ENCODE data around the gene ZNF391.

Gene ZNF391

DNA sequence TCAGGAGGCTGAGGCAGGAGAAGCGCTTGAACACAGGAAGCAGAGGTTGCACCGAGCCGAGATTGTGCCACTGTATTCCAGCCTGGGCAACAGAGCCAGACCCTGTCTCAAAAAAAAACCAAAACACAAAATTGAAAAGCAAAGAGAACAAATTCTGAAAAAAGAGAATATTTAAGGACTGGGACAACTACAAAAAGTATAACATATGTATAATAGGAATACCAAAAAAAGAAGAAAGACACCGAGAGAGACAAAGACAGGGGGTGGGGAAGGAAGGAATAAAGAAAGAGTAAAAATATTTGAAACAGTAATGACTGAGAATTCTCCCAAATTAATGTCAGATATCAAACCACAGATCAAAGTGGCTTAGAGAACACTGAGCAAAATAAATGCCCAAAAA, 5.5 kb upstream of the ZNF391 start:
- no peaks in the 10 kb centered on the region for H3K36me3 ChIP-seq (ENCODE audit: insufficient read depth, low read length)
- H2AFZ ChIP-seq (ENCODE audit: low read length, unreplicated experiment), result no peak overlapping the region
- no peaks in the 10 kb centered on the region for H3K4me1 ChIP-seq (ENCODE audit: control insufficient read depth, insufficient read depth, low read length, unreplicated experiment)
- H3K27me3 ChIP-seq (ENCODE audit: insufficient read depth, low read length), result no peaks in the 10 kb centered on the region
- H3K79me2 ChIP-seq (ENCODE audit: control insufficient read depth, insufficient read depth, low read length, unreplicated experiment), result no peaks in the 10 kb centered on the region
- H3K27ac ChIP-seq (ENCODE audit: low read depth, low read length), result no peak overlapping the region
- no peak overlapping the region for H3K4me3 ChIP-seq (ENCODE audit: low read depth, low read length)

DNA sequence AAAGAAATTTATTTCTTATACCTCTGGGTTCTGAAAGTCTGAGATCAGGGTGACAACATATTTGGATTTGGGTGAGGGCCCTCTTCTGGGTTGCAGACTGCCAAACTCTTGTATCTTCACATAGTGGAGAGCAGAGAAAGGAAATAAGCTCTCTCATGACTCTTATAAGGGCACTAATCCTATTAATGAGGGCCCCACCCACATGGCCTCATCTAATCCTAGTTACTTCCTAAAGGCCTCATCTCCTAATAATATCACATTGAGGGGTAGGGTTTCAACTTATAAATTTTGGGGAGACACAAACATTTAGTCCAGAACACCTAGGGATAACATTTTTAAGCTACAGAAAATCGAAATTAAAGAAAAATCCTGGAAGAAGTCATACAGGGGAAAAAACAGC, 5.1 kb upstream of the ZNF391 start:
- H2AFZ ChIP-seq (ENCODE audit: low read length, unreplicated experiment), result no peak overlapping the region
- H3K27me3 ChIP-seq (ENCODE audit: insufficient read depth, low read length), result no peaks in the 10 kb centered on the region

DNA sequence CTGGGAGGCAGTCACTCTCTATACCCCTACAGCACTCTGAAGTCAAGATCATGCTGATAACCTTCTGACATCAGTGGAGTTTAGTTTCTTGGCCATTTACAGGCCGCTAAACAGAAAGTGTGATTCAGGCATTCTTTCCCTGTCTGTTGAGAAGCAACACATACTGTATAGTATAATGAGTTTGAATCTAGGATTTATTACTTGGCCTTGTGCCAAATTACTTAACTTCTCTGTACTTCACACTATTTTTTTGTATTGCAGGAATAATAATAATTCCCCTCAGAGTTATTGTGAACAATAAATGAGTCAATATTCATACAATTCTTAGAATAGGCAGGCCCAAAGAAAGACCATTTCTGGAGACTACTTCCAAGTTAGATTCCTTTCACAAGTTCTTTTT, 4.1 kb downstream of the ZNF391 start:
- no peak overlapping the region for H3K27ac ChIP-seq (ENCODE audit: low read depth, low read length)
- H2AFZ ChIP-seq (ENCODE audit: low read length, unreplicated experiment), result no peak overlapping the region
- peaks cover 4% of the 10 kb centered on the region; the same call in 1 of the 2 replicates for H3K36me3 ChIP-seq (ENCODE audit: insufficient read depth, low read length)
- H3K4me3 ChIP-seq (ENCODE audit: low read depth, low read length), result no peak overlapping the region
- no peaks in the 10 kb centered on the region for H3K4me1 ChIP-seq (ENCODE audit: control insufficient read depth, insufficient read depth, low read length, unreplicated experiment)
- H3K27me3 ChIP-seq (ENCODE audit: insufficient read depth, low read length), result no peaks in the 10 kb centered on the region
- no peaks in the 10 kb centered on the region for H3K79me2 ChIP-seq (ENCODE audit: control insufficient read depth, insufficient read depth, low read length, unreplicated experiment)

More for the DNA sequence above, 5.1 kb upstream of the ZNF391 start:
- no peak overlapping the region for H3K27ac ChIP-seq (ENCODE audit: low read depth, low read length)
- H3K79me2 ChIP-seq (ENCODE audit: control insufficient read depth, insufficient read depth, low read length, unreplicated experiment), result no peaks in the 10 kb centered on the region
- no peaks in the 10 kb centered on the region for H3K4me1 ChIP-seq (ENCODE audit: control insufficient read depth, insufficient read depth, low read length, unreplicated experiment)
- no peaks in the 10 kb centered on the region for H3K36me3 ChIP-seq (ENCODE audit: insufficient read depth, low read length)
- H3K4me3 ChIP-seq (ENCODE audit: low read depth, low read length), result no peak overlapping the region

DNA sequence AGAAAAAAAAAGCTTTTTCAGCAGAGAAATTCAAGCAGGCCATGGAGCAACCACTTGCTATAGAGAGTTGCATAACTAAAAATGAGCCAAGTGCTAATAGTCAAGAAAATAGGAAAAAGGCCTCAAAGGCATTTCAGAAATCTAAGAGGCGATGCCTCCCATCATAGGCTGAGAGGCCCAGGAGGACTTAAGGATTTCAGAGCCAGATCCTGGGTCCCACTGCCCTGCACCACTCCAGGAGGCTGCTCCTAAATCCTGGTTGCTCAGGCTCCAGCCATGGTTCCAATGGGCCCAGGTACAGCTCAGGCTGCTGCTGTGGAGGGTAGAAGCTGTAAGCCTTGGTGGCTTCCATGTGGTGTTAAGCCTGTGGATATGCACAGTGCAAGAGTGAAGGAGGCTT, 5.5 kb downstream of the ZNF391 start:
- H2AFZ ChIP-seq (ENCODE audit: low read length, unreplicated experiment), result no peak overlapping the region

DNA sequence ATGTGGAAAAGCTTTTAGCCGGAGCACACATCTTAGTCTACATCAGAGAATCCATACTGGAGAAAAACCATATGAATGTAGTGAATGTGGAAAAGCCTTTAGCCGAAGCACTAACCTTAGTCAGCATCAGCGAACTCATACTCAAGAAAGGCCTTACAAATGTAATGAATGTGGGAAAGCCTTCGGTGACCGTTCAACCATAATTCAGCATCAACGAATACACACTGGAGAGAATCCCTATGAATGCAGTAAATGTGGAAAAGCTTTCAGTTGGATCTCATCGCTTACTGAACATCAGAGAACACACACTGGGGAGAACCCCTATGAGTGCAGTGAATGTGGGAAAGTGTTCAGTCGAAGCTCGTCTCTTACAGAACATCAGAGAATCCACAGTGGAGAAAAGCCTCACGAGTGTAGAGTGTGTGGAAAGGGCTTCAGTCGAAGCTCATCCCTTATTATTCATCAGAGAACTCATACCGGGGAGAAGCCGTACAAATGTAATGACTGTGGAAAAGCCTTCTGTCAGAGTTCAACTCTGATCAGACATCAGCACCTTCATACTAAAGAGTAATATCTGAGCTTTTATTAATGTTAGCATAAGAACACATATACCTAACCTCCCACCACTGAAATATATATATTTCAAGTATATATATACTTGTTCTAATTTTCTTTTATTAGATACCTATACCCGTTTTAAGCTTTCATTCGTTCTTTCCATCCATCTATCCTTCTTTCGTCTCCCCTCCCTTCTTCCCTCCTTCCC, 12.5 kb downstream of the ZNF391 start:
- H3K79me2 ChIP-seq (ENCODE audit: control insufficient read depth, insufficient read depth, low read length, unreplicated experiment), result no peaks in the 10 kb centered on the region
- H3K4me3 ChIP-seq (ENCODE audit: low read depth, low read length), result no peak overlapping the region
- H3K27me3 ChIP-seq (ENCODE audit: insufficient read depth, low read length), result no peaks in the 10 kb centered on the region
- no peaks in the 10 kb centered on the region for H3K4me1 ChIP-seq (ENCODE audit: control insufficient read depth, insufficient read depth, low read length, unreplicated experiment)
- peaks cover 26% of the 10 kb centered on the region for H3K36me3 ChIP-seq (ENCODE audit: insufficient read depth, low read length)
- no peak overlapping the region for H3K27ac ChIP-seq (ENCODE audit: low read depth, low read length)
- H2AFZ ChIP-seq (ENCODE audit: low read length, unreplicated experiment), result no peak overlapping the region

More for the DNA sequence above, 5.5 kb downstream of the ZNF391 start:
- no peak overlapping the region for H3K27ac ChIP-seq (ENCODE audit: low read depth, low read length)
- no peak overlapping the region for H3K4me3 ChIP-seq (ENCODE audit: low read depth, low read length)
- peaks cover 4% of the 10 kb centered on the region; the same call in 1 of the 2 replicates for H3K36me3 ChIP-seq (ENCODE audit: insufficient read depth, low read length)
- no peaks in the 10 kb centered on the region for H3K4me1 ChIP-seq (ENCODE audit: control insufficient read depth, insufficient read depth, low read length, unreplicated experiment)
- H3K79me2 ChIP-seq (ENCODE audit: control insufficient read depth, insufficient read depth, low read length, unreplicated experiment), result no peaks in the 10 kb centered on the region
- no peaks in the 10 kb centered on the region for H3K27me3 ChIP-seq (ENCODE audit: insufficient read depth, low read length)

DNA sequence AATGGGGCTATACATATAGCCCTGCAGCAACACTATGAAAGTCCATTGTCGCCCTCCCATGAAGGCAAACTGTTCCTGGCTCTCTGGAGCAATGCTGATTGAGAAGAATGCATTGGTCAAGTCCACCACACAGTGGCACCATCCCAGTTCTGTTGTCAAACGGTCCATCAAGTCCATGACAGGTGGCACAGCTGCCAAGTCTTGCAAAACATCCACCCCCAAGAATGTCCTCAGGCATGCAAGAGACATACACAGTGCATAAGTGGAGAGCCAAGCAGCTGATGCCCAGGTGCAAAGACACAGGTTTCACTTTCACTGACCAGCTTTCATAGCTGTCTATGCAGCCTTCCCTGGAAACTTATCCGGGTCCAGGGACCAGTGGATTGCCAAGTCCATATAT, 17.5 kb downstream of the ZNF391 start:
- Histone ChIP-seq H2AFZ (ENCODE audit: low read length, unreplicated experiment) (no peak overlapping the region), H3K36me3 (ENCODE audit: insufficient read depth, low read length) (peaks cover 3% of the 10 kb centered on the region; the same call in 1 of the 2 replicates), H3K4me1 (ENCODE audit: control insufficient read depth, insufficient read depth, low read length, unreplicated experiment) (no peaks in the 10 kb centered on the region), H3K27ac (ENCODE audit: low read depth, low read length) (no peak overlapping the region), H3K27me3 (ENCODE audit: insufficient read depth, low read length) (peaks cover 8% of the 10 kb centered on the region; the same call in 1 of the 2 replicates), H3K79me2 (ENCODE audit: control insufficient read depth, insufficient read depth, low read length, unreplicated experiment) (no peaks in the 10 kb centered on the region), H3K4me3 (ENCODE audit: low read depth, low read length) (no peak overlapping the region)

DNA sequence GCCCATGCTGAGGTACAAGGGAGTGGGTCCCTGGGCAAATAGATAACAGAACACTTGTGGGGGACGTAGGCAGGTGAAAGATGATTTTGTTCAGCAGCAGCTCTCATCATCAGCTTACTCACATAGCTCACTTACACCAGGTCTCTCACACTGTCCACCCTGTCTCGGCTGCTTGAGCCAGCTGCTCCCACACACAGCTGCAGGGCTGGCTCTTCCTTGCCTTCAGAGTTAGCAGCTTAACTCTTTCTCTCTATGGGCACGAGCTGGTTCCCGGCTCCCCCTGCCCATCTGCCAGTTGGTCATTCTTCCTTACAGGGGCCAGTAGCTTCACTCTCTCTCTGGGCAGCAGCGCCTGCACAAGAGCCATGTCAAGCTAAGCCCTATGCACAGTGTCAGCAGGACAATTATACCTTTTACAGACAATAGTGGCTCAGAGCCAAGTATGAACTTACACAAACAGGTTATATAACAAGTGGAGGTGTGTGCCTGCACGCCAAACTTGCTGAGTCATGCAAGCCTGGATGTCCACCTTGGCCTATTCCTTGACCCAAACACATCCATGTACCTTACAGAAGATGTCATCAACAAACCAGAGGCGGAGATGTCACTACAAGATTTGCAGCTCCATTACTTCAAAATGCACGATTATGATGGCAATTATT, 18.7 kb downstream of the ZNF391 start:
- Histone ChIP-seq H3K27ac (ENCODE audit: low read depth, low read length) (no peak overlapping the region), H2AFZ (ENCODE audit: low read length, unreplicated experiment) (no peak overlapping the region), H3K4me3 (ENCODE audit: low read depth, low read length) (no peak overlapping the region)

DNA sequence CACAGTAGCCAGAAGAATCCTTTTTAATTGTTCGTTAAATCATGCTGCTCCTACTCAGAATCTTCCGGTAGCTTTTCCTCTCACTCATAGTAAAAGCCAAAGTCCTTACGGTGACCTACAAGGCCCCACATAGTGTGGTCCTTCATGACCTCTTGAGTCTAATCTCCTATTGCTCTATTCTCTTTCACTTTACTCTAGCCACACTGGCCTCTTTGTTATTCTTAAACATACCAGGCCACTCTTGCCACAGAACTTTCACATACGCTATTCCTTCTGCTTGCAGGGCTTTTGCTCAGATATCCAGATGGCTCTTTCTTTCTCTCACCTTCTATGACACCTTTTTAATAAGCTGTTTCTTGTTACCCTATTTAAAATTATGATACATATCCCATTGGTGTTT, 25.7 kb downstream of the ZNF391 start:
- H3K79me2 ChIP-seq (ENCODE audit: control insufficient read depth, insufficient read depth, low read length, unreplicated experiment), result no peaks in the 10 kb centered on the region
- no peak overlapping the region for H3K4me3 ChIP-seq (ENCODE audit: low read depth, low read length)
- no peaks in the 10 kb centered on the region for H3K4me1 ChIP-seq (ENCODE audit: control insufficient read depth, insufficient read depth, low read length, unreplicated experiment)
- no peak overlapping the region for H3K27ac ChIP-seq (ENCODE audit: low read depth, low read length)
- no peaks in the 10 kb centered on the region for H3K36me3 ChIP-seq (ENCODE audit: insufficient read depth, low read length)
- peaks cover 4% of the 10 kb centered on the region; the same call in 1 of the 2 replicates for H3K27me3 ChIP-seq (ENCODE audit: insufficient read depth, low read length)
- no peak overlapping the region for H2AFZ ChIP-seq (ENCODE audit: low read length, unreplicated experiment)

More for the DNA sequence above, 18.7 kb downstream of the ZNF391 start:
- Histone ChIP-seq H3K27me3 (ENCODE audit: insufficient read depth, low read length) (peaks cover 12% of the 10 kb centered on the region; the same call in 1 of the 2 replicates), H3K36me3 (ENCODE audit: insufficient read depth, low read length) (no peaks in the 10 kb centered on the region), H3K79me2 (ENCODE audit: control insufficient read depth, insufficient read depth, low read length, unreplicated experiment) (no peaks in the 10 kb centered on the region), H3K4me1 (ENCODE audit: control insufficient read depth, insufficient read depth, low read length, unreplicated experiment) (no peaks in the 10 kb centered on the region)

DNA sequence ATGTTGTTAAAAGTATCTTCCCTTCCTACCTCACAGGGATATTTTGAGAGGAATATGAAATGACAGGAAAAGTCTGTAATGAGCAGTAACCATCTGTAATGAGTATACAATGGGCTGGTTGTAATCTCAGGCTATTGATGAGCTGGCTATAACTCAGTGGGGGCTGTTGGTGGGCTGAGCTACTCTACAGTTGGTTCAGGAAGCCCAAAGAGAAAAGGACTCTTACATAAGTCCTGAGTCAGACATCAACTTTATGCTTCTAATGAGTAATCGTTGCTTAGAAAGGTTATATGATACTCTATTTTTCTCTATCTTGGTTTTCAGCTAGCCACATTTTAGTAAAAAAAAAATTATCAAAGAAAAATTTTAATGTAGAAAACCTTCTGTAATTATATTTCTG, 26.4 kb downstream of the ZNF391 start:
- peaks cover 10% of the 10 kb centered on the region; the same call in 1 of the 2 replicates for H3K27me3 ChIP-seq (ENCODE audit: insufficient read depth, low read length)
- H3K79me2 ChIP-seq (ENCODE audit: control insufficient read depth, insufficient read depth, low read length, unreplicated experiment), result no peaks in the 10 kb centered on the region
- H3K27ac ChIP-seq (ENCODE audit: low read depth, low read length), result no peak overlapping the region
- no peak overlapping the region for H2AFZ ChIP-seq (ENCODE audit: low read length, unreplicated experiment)
- H3K36me3 ChIP-seq (ENCODE audit: insufficient read depth, low read length), result no peaks in the 10 kb centered on the region
- no peaks in the 10 kb centered on the region for H3K4me1 ChIP-seq (ENCODE audit: control insufficient read depth, insufficient read depth, low read length, unreplicated experiment)
- H3K4me3 ChIP-seq (ENCODE audit: low read depth, low read length), result no peak overlapping the region

DNA sequence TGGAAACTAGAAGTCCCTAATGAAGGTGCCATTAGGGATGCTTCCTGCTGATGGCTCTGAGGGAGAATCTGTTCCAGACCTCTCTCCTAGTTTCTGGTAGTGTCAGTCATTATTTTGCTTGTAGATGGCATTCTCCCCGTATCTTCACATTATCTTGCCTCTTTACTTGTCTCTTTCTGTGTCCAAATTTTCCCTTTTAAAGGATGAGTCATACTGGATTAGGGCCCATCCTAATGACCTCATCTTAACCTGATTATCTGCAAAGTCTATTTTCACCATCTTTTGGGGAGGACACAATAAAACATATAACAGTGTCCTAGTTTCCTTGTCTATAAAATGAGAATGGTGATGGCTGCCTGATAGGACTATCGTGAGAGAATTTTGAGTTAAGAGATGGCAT, 27.3 kb downstream of the ZNF391 start:
- Histone ChIP-seq H2AFZ (ENCODE audit: low read length, unreplicated experiment) (no peak overlapping the region), H3K4me3 (ENCODE audit: low read depth, low read length) (no peak overlapping the region), H3K79me2 (ENCODE audit: control insufficient read depth, insufficient read depth, low read length, unreplicated experiment) (no peaks in the 10 kb centered on the region), H3K4me1 (ENCODE audit: control insufficient read depth, insufficient read depth, low read length, unreplicated experiment) (no peaks in the 10 kb centered on the region), H3K27ac (ENCODE audit: low read depth, low read length) (no peak overlapping the region), H3K27me3 (ENCODE audit: insufficient read depth, low read length) (peaks cover 19% of the 10 kb centered on the region; the same call in 1 of the 2 replicates), H3K36me3 (ENCODE audit: insufficient read depth, low read length) (no peaks in the 10 kb centered on the region)

DNA sequence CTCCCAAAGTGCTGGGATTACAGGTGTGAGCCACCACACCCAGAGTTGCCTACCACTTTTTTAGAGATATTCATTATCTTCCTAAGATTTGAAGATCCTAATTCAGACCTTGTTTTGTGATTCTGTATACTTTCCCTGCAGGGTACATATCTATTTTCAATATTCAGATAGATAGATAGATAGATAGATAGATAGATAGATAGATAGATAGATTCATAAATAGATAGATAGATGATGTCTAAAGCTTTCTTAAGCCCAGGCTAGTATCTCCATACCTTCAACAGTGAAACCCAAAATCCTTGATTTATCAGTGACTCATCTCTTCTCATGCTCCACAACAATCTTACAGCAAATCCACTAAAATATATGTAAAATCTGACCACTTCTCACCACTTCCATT, 30.8 kb downstream of the ZNF391 start:
- no peak overlapping the region for H3K4me3 ChIP-seq (ENCODE audit: low read depth, low read length)

More for the DNA sequence above, 30.8 kb downstream of the ZNF391 start:
- Histone ChIP-seq H3K36me3 (ENCODE audit: insufficient read depth, low read length) (no peaks in the 10 kb centered on the region), H2AFZ (ENCODE audit: low read length, unreplicated experiment) (no peak overlapping the region), H3K4me1 (ENCODE audit: control insufficient read depth, insufficient read depth, low read length, unreplicated experiment) (no peaks in the 10 kb centered on the region), H3K79me2 (ENCODE audit: control insufficient read depth, insufficient read depth, low read length, unreplicated experiment) (no peaks in the 10 kb centered on the region), H3K27me3 (ENCODE audit: insufficient read depth, low read length) (peaks cover 40% of the 10 kb centered on the region), H3K27ac (ENCODE audit: low read depth, low read length) (no peak overlapping the region)

Data from ACC112 (cell line).